ENCODE measurements around the gene TMEM86B. TPM values are rescaled to one million over a fixed set of nuclear protein-coding genes. Genes with fewer than 3 reads are reported as not detected.

Gene TMEM86B
- total and polyA plus RNA-seq, 2 experiments from 2014 or later = 1.1 to 3.2 TPM

- peak; percentile 46 for DNase-seq (ENCODE audit: low spot score)
- Histone ChIP-seq H3K4me2 (peak overlapping the region; percentile 98), H3K9me2 (ENCODE audit: insufficient read depth) (0 out of 2 replicates have a peak, but pooled peaks cover 4% of the 10 kb centered on the region), H2AFZ (no peak overlapping the region), H3K27me3 (ENCODE audit: insufficient read depth) (no peaks in the 10 kb centered on the region), H4K20me1 (replicated peaks; ENCODE audit: insufficient read depth) (peaks cover 51% of the 10 kb centered on the region), H3K4me1 (ENCODE audit: insufficient read depth) (peaks cover 30% of the 10 kb centered on the region), H3K79me2 (replicated peaks; ENCODE audit: insufficient read depth) (peaks cover 54% of the 10 kb centered on the region), H3F3A (replicated peaks; ENCODE audit: low read depth) (peaks cover 21% of the 10 kb centered on the region), H3K36me3 (ENCODE audit: insufficient read depth) (no peaks in the 10 kb centered on the region), H3K4me3 (peak overlapping the region; percentile 90), H3K27ac (ENCODE audit: low read depth) (no peak overlapping the region)
- Mint-ChIP-seq H3K27me3 (ENCODE audit: insufficient read depth, low read depth, poor library complexity) (peaks cover 17% of the 10 kb centered on the region), H3K4me3 (peak overlapping the region; percentile 98), H3K36me3 (ENCODE audit: low read depth) (peaks cover 4% of the 10 kb centered on the region; the same call in 2 of the 3 replicates), H3K27ac (peak overlapping the region; percentile 92), H3K4me1 (peaks cover 58% of the 10 kb centered on the region), H3K9me3 (no peaks in the 10 kb centered on the region; the same call in 2 of the 3 replicates)
- TF ChIP-seq JUNB (IDR thresholded peaks at IDR 0.05; ENCODE audit: unreplicated experiment) (no peak), ZNF114 (CRISPR knock-in tag; IDR thresholded peaks at IDR 0.05) (no peak), ZNF331 (CRISPR knock-in tag; IDR thresholded peaks at IDR 0.05; ENCODE audit: low read depth) (no peak), NANOG (IDR thresholded peaks at IDR 0.05; ENCODE audit: borderline replicate concordance) (no peak), CTCF (conservative IDR thresholded peaks at IDR 0.05; ENCODE audit: low read depth in 2 of 2) (no peak), EZH2 (IDR thresholded peaks at IDR 0.05; ENCODE audit: low read depth, unreplicated experiment) (no peak), ETS1 (IDR thresholded peaks at IDR 0.05) (no peak), EZH2phosphoT487 (IDR thresholded peaks at IDR 0.05; ENCODE audit: unreplicated experiment) (no peak), CREB1 (CRISPR knock-in tag; IDR thresholded peaks at IDR 0.05; ENCODE audit: low read depth) (no peak), STAT1 (IDR thresholded peaks at IDR 0.05; ENCODE audit: unreplicated experiment) (no peak)
- TF ChIP-seq, protein P1, sequence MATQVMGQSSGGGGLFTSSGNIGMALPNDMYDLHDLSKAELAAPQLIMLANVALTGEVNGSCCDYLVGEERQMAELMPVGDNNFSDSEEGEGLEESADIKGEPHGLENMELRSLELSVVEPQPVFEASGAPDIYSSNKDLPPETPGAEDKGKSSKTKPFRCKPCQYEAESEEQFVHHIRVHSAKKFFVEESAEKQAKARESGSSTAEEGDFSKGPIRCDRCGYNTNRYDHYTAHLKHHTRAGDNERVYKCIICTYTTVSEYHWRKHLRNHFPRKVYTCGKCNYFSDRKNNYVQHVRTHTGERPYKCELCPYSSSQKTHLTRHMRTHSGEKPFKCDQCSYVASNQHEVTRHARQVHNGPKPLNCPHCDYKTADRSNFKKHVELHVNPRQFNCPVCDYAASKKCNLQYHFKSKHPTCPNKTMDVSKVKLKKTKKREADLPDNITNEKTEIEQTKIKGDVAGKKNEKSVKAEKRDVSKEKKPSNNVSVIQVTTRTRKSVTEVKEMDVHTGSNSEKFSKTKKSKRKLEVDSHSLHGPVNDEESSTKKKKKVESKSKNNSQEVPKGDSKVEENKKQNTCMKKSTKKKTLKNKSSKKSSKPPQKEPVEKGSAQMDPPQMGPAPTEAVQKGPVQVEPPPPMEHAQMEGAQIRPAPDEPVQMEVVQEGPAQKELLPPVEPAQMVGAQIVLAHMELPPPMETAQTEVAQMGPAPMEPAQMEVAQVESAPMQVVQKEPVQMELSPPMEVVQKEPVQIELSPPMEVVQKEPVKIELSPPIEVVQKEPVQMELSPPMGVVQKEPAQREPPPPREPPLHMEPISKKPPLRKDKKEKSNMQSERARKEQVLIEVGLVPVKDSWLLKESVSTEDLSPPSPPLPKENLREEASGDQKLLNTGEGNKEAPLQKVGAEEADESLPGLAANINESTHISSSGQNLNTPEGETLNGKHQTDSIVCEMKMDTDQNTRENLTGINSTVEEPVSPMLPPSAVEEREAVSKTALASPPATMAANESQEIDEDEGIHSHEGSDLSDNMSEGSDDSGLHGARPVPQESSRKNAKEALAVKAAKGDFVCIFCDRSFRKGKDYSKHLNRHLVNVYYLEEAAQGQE (IDR thresholded peaks at IDR 0.05; ENCODE audit: unreplicated experiment) = no peak
- ATAC-seq = no peak
These were observed 29.2 kb upstream of the TMEM86B start for GRCh38 chr19:55257461-55258420.

Measured in GM23338 (cell line).